Effector CD8-positive, alpha-beta T cell (primary cell): ENCODE measurements around the gene SEC14L5.
"Not testable (repeated sequence)": the region's sequence is repeated elsewhere in the genome, so short reads cannot be mapped to it uniquely, and the experiment has no call there.

Experiments
- DNase-seq: peaks from one replicate; lab custom pipeline; 2025; lab: John Stamatoyannopoulos, UW

Gene SEC14L5

GRCh38 chr16:4951583-4951982 lies 6.5 kb upstream of the SEC14L5 start:
- DNase-seq = not testable (repeated sequence)

DNA sequence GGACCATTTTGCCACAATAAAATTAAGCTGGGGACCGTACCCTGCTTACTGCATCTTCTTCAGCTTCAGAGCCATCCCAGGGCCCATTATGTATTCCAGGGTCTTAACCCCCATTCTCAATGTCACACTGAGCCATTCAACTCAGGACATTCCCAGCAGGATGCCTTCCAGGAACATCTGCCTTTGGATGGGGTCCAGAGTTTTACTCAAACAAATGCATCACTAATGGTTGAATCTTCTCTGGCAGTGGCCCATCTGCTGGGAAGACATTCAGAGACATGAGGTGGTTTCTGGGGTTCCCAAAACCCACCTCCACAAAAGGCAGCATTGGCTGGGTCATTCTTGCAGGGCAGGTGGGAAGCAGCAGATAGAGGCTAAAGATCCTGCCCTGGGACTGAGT lies 3.4 kb upstream of the SEC14L5 start:
- no peak for DNase-seq

GRCh38 chr16:4957420-4957719 lies 760 bp upstream of the SEC14L5 start:
- DNase-seq = no peak

DNA sequence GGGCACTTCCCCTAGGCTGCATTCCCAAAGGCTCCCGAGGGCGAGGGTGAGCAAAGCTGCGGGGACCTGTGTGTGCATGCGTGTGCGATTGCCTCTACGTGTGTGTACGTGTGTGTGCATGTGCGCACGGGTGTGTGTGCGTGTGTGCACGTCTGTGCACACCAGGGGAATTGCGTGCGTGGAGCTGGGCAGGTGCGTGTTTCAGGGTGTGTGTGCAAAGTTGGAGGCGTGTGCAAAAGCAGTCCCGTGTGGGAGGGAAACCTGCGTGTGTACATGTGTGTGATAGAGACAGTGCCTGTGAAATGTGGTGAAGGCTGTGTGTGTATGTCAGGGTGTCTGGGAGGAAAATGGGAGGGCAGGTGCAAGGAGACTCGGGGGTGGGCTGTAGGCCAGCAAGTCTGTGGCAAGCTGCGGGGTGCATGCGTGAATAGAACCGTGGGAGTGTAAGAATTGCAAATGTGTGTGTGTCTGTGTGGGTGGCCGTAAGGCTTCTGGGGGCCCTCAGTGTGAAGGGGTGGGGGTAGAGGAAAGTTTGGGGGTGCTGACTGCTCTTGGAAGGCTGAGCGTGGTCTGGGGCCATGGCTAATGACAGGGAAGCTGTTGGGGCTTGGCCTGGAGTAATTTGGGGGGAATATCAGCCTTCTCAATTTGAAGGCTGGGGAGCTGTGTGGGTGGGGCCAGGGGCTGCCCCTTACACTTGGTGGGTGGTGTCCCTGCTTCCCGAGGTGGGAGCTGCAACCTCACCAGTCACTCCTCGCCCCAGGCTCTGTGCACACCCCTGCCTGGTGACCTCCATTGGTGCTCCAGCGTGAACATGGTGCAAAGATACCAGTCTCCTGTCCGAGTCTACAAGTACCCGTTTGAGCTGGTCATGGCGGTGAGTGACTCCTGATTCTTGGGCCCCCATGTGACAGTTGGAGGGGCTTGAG lies 644 bp downstream of the SEC14L5 start:
- DNase-seq = no peak

- DNase-seq = no peak
These were observed 2.4 kb downstream of the SEC14L5 start for GRCh38 chr16:4960579-4960978.

DNA sequence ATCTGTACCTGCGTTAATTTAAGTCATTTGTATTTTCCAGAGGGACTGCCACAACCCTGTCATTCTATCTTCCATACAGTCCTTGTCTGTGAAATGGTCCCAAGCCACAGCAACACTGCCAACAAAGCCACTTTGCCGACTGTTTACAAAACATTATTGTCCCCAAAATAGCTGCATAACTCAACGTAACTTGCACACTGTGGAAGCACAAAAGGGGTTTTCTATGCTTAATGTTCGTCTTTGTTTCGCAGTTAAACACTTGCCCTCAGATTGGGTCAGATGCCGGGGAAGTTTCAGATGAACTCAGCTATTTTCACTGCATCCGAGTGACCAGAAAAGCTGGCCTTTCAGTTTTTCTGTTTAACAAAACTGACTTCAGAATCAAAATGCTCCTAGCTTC lies 4.6 kb downstream of the SEC14L5 start:
- no peak for DNase-seq

- DNase-seq = not testable (repeated sequence)
These were observed 5.4 kb downstream of the SEC14L5 start for GRCh38 chr16:4963527-4963926.

DNA sequence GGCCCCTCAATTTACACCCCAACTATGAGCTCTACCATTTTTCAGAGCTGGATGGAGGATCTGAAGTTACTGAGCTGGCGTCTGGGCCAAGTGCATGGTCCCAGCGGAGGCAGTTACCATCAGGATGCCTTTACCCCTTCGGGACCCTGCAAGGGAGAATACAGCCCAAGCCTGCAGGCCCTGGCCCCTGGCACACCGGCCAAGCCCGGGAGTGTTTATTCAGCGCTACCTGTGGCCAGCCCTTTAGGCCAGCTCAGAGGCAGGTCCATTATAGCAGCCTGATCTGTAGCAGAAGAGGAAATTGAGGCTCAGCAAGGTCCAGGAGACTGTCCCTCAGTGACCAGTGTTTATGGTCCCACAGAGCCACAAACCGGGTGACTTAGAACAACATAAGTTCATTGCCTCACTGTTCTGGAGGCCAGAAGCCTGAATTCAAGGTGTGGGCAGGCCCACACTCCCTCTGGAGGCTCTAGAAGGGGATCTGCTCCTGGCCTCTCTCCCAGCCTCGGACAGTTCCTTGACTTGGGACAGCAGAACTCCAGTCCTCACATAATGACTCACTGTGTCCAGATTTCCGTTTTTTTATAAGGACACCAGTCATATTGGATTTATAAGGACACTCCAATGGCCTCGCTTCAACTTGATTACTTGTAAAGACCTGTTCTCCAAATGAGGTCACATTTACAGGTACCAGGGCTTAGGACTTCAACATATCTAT lies 8.8 kb downstream of the SEC14L5 start:
- no peak for DNase-seq

- DNase-seq = not testable (repeated sequence)
These were observed 10.1 kb downstream of the SEC14L5 start for GRCh38 chr16:4968278-4968677.

GRCh38 chr16:4968879-4969483 lies 10.9 kb downstream of the SEC14L5 start:
- no peak for DNase-seq

DNA sequence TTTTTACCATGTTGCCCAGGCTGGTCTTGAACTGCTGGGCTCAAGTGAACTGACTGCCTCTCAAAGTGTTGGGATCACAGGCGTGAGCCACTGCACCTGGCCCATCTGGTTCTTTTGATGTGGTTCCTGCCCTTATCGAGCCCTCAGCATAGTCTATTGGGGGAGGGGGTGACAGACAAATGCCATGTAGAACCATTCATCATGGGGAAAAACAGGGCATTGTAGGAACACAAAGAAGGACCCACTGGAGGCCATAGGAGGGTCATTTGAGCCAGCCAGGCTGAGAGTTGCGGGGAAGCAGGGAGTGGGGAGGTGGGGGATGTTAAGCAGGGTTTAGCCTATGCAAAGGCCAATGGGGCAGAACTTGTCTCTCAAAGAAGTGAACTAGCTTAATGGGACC lies 11.9 kb downstream of the SEC14L5 start:
- DNase-seq = no peak

DNA sequence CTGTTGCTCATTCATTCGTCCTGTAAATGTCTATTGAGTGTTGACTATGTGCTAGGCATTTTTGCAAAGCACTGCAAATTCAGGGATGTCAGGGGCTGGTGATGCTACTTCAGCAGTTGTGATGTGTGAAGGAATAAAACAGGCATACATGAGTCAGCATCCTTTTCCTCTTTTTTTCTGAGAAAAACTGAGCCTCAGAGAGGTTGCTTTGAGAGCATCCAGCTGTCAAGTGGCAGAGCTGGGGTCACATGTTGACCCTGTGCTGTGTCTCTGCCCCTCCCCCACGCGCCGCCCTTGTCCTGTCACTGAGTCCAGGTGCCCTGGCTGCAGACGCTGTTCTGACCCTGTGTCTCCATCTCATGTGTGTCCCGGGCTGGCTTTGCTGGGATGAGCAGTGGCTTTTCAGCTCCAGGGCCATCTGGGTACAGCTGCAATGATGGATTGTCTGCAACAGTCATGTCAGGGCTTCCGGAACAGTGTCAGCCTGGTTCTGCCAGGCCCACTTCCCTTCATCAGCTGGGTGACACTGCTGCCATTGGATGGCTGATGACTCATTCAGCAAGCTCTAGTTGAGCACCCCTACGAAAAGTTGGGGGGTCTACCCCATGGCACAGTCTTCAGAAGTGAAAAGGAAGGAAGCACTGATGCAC lies 14.9 kb downstream of the SEC14L5 start:
- no peak for DNase-seq

DNA sequence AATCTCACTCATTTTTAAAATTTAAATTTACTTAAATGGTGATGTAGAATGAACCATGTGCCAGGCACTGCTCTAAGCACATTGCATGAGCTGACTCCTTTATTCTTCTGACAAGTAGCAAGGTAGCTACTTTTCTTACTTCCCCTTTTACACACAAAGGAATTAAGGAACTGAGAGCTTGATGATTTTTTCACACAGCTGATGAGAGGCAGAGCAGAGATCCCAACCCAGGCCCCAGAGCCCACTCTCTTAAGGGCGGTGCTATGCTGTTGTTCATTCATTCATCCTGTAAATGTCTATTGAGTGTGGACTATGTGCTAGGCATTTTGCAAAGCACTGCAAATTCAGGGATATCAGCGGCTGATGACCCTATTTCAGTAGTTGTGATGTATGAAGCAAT lies 17.9 kb downstream of the SEC14L5 start:
- DNase-seq = no peak

- no peak for DNase-seq
These were observed 18.5 kb downstream of the SEC14L5 start for GRCh38 chr16:4976611-4977145.

GRCh38 chr16:4979164-4979563 lies 21.0 kb downstream of the SEC14L5 start:
- no peak for DNase-seq

GRCh38 chr16:4979736-4980660 lies 21.9 kb downstream of the SEC14L5 start:
- DNase-seq = no peak

- DNase-seq = no peak
These were observed 22.6 kb downstream of the SEC14L5 start for GRCh38 chr16:4980691-4981090.

DNA sequence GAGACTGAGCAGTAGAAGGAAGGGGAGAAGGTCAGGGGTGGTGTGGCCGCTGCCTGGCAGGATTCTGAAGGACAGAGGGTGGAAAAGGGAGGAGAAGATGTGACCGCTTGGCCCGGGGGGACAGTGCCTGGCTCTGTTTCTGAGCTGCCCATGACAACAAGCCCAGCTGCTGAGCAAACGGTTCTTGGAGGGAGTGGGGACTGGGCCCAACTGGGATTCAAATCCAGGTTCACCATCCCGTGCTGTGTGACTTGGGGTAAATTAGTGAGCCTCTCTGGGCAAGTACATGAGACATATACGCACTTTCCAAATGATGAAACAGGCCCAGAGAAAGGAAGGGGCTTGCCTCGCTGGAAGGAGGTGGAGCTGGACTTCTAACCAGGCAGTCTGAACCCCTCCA lies 23.3 kb downstream of the SEC14L5 start:
- no peak for DNase-seq

- DNase-seq = no peak
These were observed 24.1 kb downstream of the SEC14L5 start for GRCh38 chr16:4982056-4982867.
